IMR-90 (cell line): Measurements from ENCODE around the gene SLC52A3. TPM values are rescaled to one million over a fixed set of nuclear protein-coding genes. Genes with fewer than 3 reads are reported as not detected.

Source experiments
- ATAC-seq: fragments of 200-7000 bp; cut with Tn5 transposase; 2 replicates; pipeline ENCODE4 v1.9.1; 2020; ENCODE audit warnings: low read depth, mild to moderate bottlenecking, moderate library complexity
- BruUV-seq: library from RNA; stranded (reverse); fragments of 400-500 nt; replicated peaks from 2 replicates; lab custom pipeline; 2021; lab: Mats Ljungman, UMichigan
- CTCF ChIA-PET: fragments of 300-600 bp; formaldehyde crosslinking; extraction: SDS; loops from one replicate; lab custom pipeline; 2021; ENCODE audit warnings: antibody characterized with exemption; lab: Yijun Ruan, JAX
- POLR2A ChIA-PET: fragments of 300-600 bp; sonication (Branson Sonifier 250); formaldehyde crosslinking; loops from one replicate; lab custom pipeline; 2022; ENCODE audit warnings: antibody characterized with exemption; ENCODE audit not compliant: unreplicated experiment; lab: Charles Lee
- DNase-seq: peaks from one replicate; pipeline ENCODE4 v3.0.0; 2013
- H2AFZ ChIP-seq: replicated peaks from 2 replicates; pipeline ENCODE3; 2013; ENCODE audit warnings: low read length, mild to moderate bottlenecking; ENCODE audit not compliant: poor library complexity
- H2AK5ac ChIP-seq: 2 replicates; pipeline ENCODE4 v1.6.1; 2013; ENCODE audit warnings: low read depth, low read length, inconsistent platforms
- H2AK9ac ChIP-seq: replicated peaks from 2 replicates; pipeline ENCODE3; 2013; ENCODE audit warnings: mild to moderate bottlenecking, low read depth, low read length, moderate library complexity; ENCODE audit not compliant: poor library complexity
- H2BK120ac ChIP-seq: 2 replicates; pipeline ENCODE4 v1.6.1; 2013; ENCODE audit warnings: low read depth, low read length, inconsistent platforms
- H2BK15ac ChIP-seq: 3 replicates; pipeline ENCODE4 v1.6.1; 2013; ENCODE audit warnings: low read depth, low read length, inconsistent platforms
- H2BK20ac ChIP-seq: 2 replicates; pipeline ENCODE4 v1.6.1; 2013; ENCODE audit warnings: low read depth, mild to moderate bottlenecking, inconsistent platforms, low read length, moderate library complexity
- H2BK5ac ChIP-seq: 2 replicates; pipeline ENCODE4 v1.6.1; 2013; ENCODE audit warnings: mild to moderate bottlenecking, low read depth, low read length, inconsistent platforms; ENCODE audit not compliant: poor library complexity, severe bottlenecking
- H3K14ac ChIP-seq: replicated peaks from 2 replicates; pipeline ENCODE4 v1.6.1; 2013; ENCODE audit warnings: low read depth, low read length, inconsistent platforms
- H3K18ac ChIP-seq: 2 replicates; pipeline ENCODE4 v1.6.1; 2013; ENCODE audit warnings: low read depth, low read length, control low read depth
- H3K23ac ChIP-seq: 2 replicates; pipeline ENCODE4 v1.6.1; 2013; ENCODE audit warnings: low read depth, low read length, inconsistent platforms
- H3K27ac ChIP-seq: 2 replicates; pipeline ENCODE4 v1.5.1; 2013; ENCODE audit warnings: mild to moderate bottlenecking, control low read depth, low read length; ENCODE audit not compliant: insufficient read depth
- H3K27me3 ChIP-seq: 2 replicates; pipeline ENCODE4 v1.6.1; 2013; ENCODE audit warnings: low read length; ENCODE audit not compliant: control insufficient read depth, insufficient read depth
- H3K36me3 ChIP-seq: 2 replicates; pipeline ENCODE4 v1.6.1; 2013; ENCODE audit warnings: low read length, mixed read lengths; ENCODE audit not compliant: control insufficient read depth, insufficient read depth
- H3K4ac ChIP-seq: 2 replicates; pipeline ENCODE4 v1.6.1; 2013; ENCODE audit warnings: low read depth, low read length, inconsistent platforms
- H3K4me1 ChIP-seq: 2 replicates; pipeline ENCODE4 v1.6.1; 2013; ENCODE audit warnings: low read length, mixed read lengths; ENCODE audit not compliant: control insufficient read depth, insufficient read depth
- H3K4me2 ChIP-seq: 2 replicates; pipeline ENCODE4 v1.6.1; 2013; ENCODE audit warnings: low read depth, mild to moderate bottlenecking, control low read depth, low read length, moderate library complexity
- H3K4me3 ChIP-seq: 2 replicates; pipeline ENCODE4 v1.5.1; 2013; ENCODE audit warnings: low read depth, mild to moderate bottlenecking, control low read depth, low read length, moderate library complexity; ENCODE audit not compliant: insufficient read depth
- H3K56ac ChIP-seq: 2 replicates; pipeline ENCODE4 v1.6.1; 2013; ENCODE audit warnings: low read length, inconsistent platforms; ENCODE audit not compliant: insufficient read depth; ENCODE audit errors: extremely low read depth
- H3K79me1 ChIP-seq, 2 experiments: 2 replicates each; pipeline ENCODE4 v1.6.1; 2013; ENCODE audit warnings: low read length in 2 of 2, inconsistent platforms in 1 of 2, low read depth in 1 of 2
- H3K9ac ChIP-seq: 2 replicates; pipeline ENCODE4 v1.6.1; 2013; ENCODE audit warnings: low read depth, low read length, control low read depth
- H3K9me1 ChIP-seq: 2 replicates; pipeline ENCODE4 v1.6.1; 2013; ENCODE audit warnings: low read length, inconsistent platforms; ENCODE audit not compliant: insufficient read depth
- H3K9me3 ChIP-seq: 2 replicates; pipeline ENCODE4 v1.6.1; 2013; ENCODE audit warnings: low read length; ENCODE audit not compliant: control insufficient read depth, insufficient read depth
- H4K20me1 ChIP-seq: 2 replicates; pipeline ENCODE4 v1.6.1; 2013; ENCODE audit warnings: low read length, inconsistent platforms; ENCODE audit not compliant: insufficient read depth
- H4K5ac ChIP-seq: 2 replicates; pipeline ENCODE4 v1.6.1; 2013; ENCODE audit warnings: mild to moderate bottlenecking, low read depth, low read length, control low read depth
- H4K8ac ChIP-seq, 2 experiments: 2 replicates each; pipeline ENCODE4 v1.6.1; 2013; ENCODE audit warnings: low read depth in 2 of 2, low read length in 2 of 2, control low read depth in 1 of 2, inconsistent platforms in 1 of 2
- H4K91ac ChIP-seq: 2 replicates; pipeline ENCODE4 v1.6.1; 2013; ENCODE audit warnings: low read depth, low read length, inconsistent platforms; ENCODE audit not compliant: insufficient read depth
- BHLHE40 ChIP-seq: fragments of 150-350 bp; IDR thresholded peaks from 2 replicates; pipeline ENCODE4 v1.6.1; 2016; ENCODE audit warnings: mild to moderate bottlenecking, low read depth, low read length
- CEBPB ChIP-seq: IDR thresholded peaks from 2 replicates; pipeline ENCODE4 v1.6.1; 2012; ENCODE audit warnings: low read depth, low read length, improper control_type of control experiment
- CHD1 ChIP-seq: IDR thresholded peaks from 2 replicates; pipeline ENCODE4 v1.6.1; 2012; ENCODE audit warnings: low read depth, low read length, improper control_type of control experiment
- FOS ChIP-seq: fragments of 150-350 bp; IDR thresholded peaks from 2 replicates; pipeline ENCODE4 v1.6.1; 2016; ENCODE audit warnings: low read depth, low read length
- MAFK ChIP-seq: IDR thresholded peaks from 2 replicates; pipeline ENCODE4 v1.6.1; 2012; ENCODE audit warnings: low read depth, low read length, improper control_type of control experiment
- MAZ ChIP-seq: IDR thresholded peaks from 2 replicates; pipeline ENCODE4 v1.6.1; 2012; ENCODE audit warnings: low read depth, mild to moderate bottlenecking, low read length, improper control_type of control experiment, moderate library complexity, borderline replicate concordance
- MXI1 ChIP-seq: IDR thresholded peaks from 2 replicates; pipeline ENCODE4 v1.6.1; 2012; ENCODE audit warnings: low read depth, mild to moderate bottlenecking, low read length, moderate library complexity, borderline replicate concordance
- NFE2L2 ChIP-seq: fragments of 150-350 bp; IDR thresholded peaks from 2 replicates; pipeline ENCODE4 v1.6.1; 2016; ENCODE audit warnings: low read depth, mild to moderate bottlenecking, low read length
- POLR2A ChIP-seq: IDR thresholded peaks from 2 replicates; pipeline ENCODE4 v1.6.1; 2012; ENCODE audit warnings: mild to moderate bottlenecking, low read depth, low read length
- RAD21 ChIP-seq: IDR thresholded peaks from 2 replicates; pipeline ENCODE4 v1.6.1; 2012; ENCODE audit warnings: low read length, improper control_type of control experiment
- RCOR1 ChIP-seq: IDR thresholded peaks from 2 replicates; pipeline ENCODE4 v1.6.1; 2012; ENCODE audit warnings: mild to moderate bottlenecking, low read length, improper control_type of control experiment; ENCODE audit not compliant: insufficient replicate concordance
- RFX5 ChIP-seq: IDR thresholded peaks from 2 replicates; pipeline ENCODE4 v1.8.0; 2012; ENCODE audit warnings: low read depth, mild to moderate bottlenecking, low read length, moderate library complexity
- SMC3 ChIP-seq: fragments of 150-350 bp; IDR thresholded peaks from 2 replicates; pipeline ENCODE4 v1.6.1; 2016; ENCODE audit warnings: low read depth, mild to moderate bottlenecking, antibody characterized with exemption, low read length, moderate library complexity
- WGBS, 2 experiments: methylation state at CpG; one replicate each; pipeline versions ENCODE4 v1.1.5 to v1.1.7; 2013; ENCODE audit warnings: missing lambda C conversion rate in 2 of 2; ENCODE audit not compliant: insufficient read length in 1 of 2; ENCODE audit errors: extremely low coverage in 2 of 2; 5-methylcytosine and 5-hydroxymethylcytosine counted together
- dilution Hi-C: fragments of 300-500 bp; cut with HindIII; formaldehyde crosslinking; loops from one replicate; pipeline ENCODE4 v1.14.3; 2018; ENCODE audit warnings: low sequenced_read_pairs; ENCODE audit not compliant: unreplicated experiment
- in situ Hi-C: fragments of 300-500 bp; cut with MboI; formaldehyde crosslinking; loops from 3 replicates; pipeline ENCODE4 v1.14.3; 2019; ENCODE audit warnings: low sequenced_read_pairs, inconsistent platforms, mixed read lengths
- intact Hi-C: fragments of 100-400 bp; cut with micrococcal nuclease; formaldehyde crosslinking; loops from 2 replicates; pipeline ENCODE4 v1.10.0; 2022
- polyA plus RNA-seq, 3 experiments: library from polyadenylated mRNA; depleted of rRNA; stranded (reverse); fragments of >200 nt; gene quantifications; 2 replicates each; pipeline ENCODE4 v1.2.3, GENCODE V29; 2012; ENCODE audit warnings: low replicate concordance in 1 of 3
- total RNA-seq: library from RNA; depleted of rRNA; stranded (reverse); fragments of >200 nt; gene quantifications from 2 replicates; pipeline ENCODE4 v1.2.3, GENCODE V29; 2012
- TF ChIP-seq, protein P1 (sequence below): fragments of 150-350 bp; IDR thresholded peaks from 2 replicates; pipeline ENCODE4 v1.6.1; 2016; ENCODE audit warnings: low read depth, mild to moderate bottlenecking, low read length, moderate library complexity, borderline replicate concordance
- TF ChIP-seq, protein P2 (sequence below): fragments of 150-350 bp; IDR thresholded peaks from 2 replicates; pipeline ENCODE4 v1.6.1; 2017; ENCODE audit warnings: mild to moderate bottlenecking, antibody characterized with exemption, low read length, low read depth
- TF ChIP-seq, protein P3 (sequence below): conservative IDR thresholded peaks from 2 replicates; pipeline ENCODE4 v1.5.1; 2012; ENCODE audit warnings: mild to moderate bottlenecking, low read depth, low read length, improper control_type of control experiment

Gene SLC52A3
- total and polyA plus RNA-seq, 2 of the 4 experiments (the other 2 are of a cell fraction): not detected

DNA sequence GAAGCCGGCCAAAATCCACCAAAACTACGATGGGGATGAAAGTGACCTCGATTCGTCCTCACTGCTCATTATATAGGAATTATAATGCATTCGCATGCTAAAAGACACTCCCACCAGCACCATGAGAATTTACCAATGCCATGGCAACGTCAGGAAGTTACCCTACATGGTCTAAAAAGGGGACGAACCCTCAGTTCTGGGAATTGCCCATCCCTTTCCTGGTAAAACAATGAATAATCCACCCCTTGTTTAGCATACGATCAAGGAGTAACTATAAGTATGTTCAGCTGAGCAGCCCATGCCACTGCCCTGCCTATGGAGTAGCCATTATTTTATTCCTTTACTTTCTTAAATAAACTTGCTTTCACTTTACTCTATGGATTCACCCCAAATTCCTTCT, 45.1 kb upstream of the SLC52A3 start:
- Histone ChIP-seq H2BK20ac (no peak overlapping the region), H3K14ac (no peak overlapping the region), H3K9me1 (no peaks in the 10 kb centered on the region), H2BK5ac (no peak overlapping the region), H4K91ac (no peak overlapping the region), H3K4me1 (no peaks in the 10 kb centered on the region), H2BK120ac (no peak overlapping the region), H3K79me1 (no peaks in the 10 kb centered on the region), H3K4me3 (no peak overlapping the region), H2AFZ (no peak overlapping the region), H3K4me2 (no peak overlapping the region), H2AK9ac (no peak overlapping the region), H4K8ac (no peak overlapping the region), H3K23ac (no peak overlapping the region), H3K56ac (no peak overlapping the region), H3K27me3 (no peaks in the 10 kb centered on the region), H3K18ac (no peak overlapping the region), H3K4ac (no peak overlapping the region), H2AK5ac (no peak overlapping the region), H3K27ac (no peak overlapping the region), H4K5ac (no peak overlapping the region), H4K20me1 (no peaks in the 10 kb centered on the region), H3K9me3 (no peaks in the 10 kb centered on the region), H3K9ac (no peak overlapping the region), H2BK15ac (no peak overlapping the region), H3K36me3 (no peaks in the 10 kb centered on the region)
- TF ChIP-seq, protein P1, sequence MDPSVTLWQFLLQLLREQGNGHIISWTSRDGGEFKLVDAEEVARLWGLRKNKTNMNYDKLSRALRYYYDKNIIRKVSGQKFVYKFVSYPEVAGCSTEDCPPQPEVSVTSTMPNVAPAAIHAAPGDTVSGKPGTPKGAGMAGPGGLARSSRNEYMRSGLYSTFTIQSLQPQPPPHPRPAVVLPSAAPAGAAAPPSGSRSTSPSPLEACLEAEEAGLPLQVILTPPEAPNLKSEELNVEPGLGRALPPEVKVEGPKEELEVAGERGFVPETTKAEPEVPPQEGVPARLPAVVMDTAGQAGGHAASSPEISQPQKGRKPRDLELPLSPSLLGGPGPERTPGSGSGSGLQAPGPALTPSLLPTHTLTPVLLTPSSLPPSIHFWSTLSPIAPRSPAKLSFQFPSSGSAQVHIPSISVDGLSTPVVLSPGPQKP: no peak
- no peak for TF ChIP-seq FOS
- TF ChIP-seq, protein P2, sequence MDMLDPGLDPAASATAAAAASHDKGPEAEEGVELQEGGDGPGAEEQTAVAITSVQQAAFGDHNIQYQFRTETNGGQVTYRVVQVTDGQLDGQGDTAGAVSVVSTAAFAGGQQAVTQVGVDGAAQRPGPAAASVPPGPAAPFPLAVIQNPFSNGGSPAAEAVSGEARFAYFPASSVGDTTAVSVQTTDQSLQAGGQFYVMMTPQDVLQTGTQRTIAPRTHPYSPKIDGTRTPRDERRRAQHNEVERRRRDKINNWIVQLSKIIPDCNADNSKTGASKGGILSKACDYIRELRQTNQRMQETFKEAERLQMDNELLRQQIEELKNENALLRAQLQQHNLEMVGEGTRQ: no peak
- TF ChIP-seq NFE2L2: no peak
- TF ChIP-seq RAD21: no peak
- TF ChIP-seq CHD1: no peak
- TF ChIP-seq BHLHE40: no peak
- TF ChIP-seq SMC3: no peak
- no peak for TF ChIP-seq MAZ
- no peak for TF ChIP-seq POLR2A
- no peak for TF ChIP-seq RFX5
- no peak for TF ChIP-seq RCOR1
- TF ChIP-seq CEBPB: no peak
- TF ChIP-seq, protein P3, sequence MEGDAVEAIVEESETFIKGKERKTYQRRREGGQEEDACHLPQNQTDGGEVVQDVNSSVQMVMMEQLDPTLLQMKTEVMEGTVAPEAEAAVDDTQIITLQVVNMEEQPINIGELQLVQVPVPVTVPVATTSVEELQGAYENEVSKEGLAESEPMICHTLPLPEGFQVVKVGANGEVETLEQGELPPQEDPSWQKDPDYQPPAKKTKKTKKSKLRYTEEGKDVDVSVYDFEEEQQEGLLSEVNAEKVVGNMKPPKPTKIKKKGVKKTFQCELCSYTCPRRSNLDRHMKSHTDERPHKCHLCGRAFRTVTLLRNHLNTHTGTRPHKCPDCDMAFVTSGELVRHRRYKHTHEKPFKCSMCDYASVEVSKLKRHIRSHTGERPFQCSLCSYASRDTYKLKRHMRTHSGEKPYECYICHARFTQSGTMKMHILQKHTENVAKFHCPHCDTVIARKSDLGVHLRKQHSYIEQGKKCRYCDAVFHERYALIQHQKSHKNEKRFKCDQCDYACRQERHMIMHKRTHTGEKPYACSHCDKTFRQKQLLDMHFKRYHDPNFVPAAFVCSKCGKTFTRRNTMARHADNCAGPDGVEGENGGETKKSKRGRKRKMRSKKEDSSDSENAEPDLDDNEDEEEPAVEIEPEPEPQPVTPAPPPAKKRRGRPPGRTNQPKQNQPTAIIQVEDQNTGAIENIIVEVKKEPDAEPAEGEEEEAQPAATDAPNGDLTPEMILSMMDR: no peak
- no peak for TF ChIP-seq MXI1
- TF ChIP-seq MAFK: no peak
- ChIA-PET POLR2A (no interaction called here), CTCF (interaction anchor here (6.1 kb wide), 1 partner anchor 143 kb away, joined by 63 read pairs; no protein-coding TSS in a partner anchor)
- DNase-seq (no peak), ATAC-seq (no peak)
- BruUV-seq: no TSS peak
- WGBS, 2 experiments: no CpG with 5 or more reads among the region's 8 CpGs
- in situ Hi-C loops: loop anchor here (10.0 kb wide), 1 partner anchor 401 kb away; no protein-coding TSS in a partner anchor
- dilution Hi-C loops: no loop called here
- intact Hi-C loops: loop anchor here (10.0 kb wide), 1 partner anchor 661 kb away; no protein-coding TSS in a partner anchor
